Skeletal muscle tissue (tissue), 4 donors: ENCODE measurements around the gene TIMM13. TPM values are rescaled to one million over a fixed set of nuclear protein-coding genes. Genes with fewer than 3 reads are reported as not detected.
"Not testable (repeated sequence)": the region's sequence is repeated elsewhere in the genome, so short reads cannot be mapped to it uniquely, and the experiment has no call there.

Experiments used
- H3K27ac ChIP-seq: one replicate; pipeline ENCODE4 v1.7.0; 2013; ENCODE audit warnings: mild to moderate bottlenecking, low read depth, low read length, inconsistent platforms
- H3K27me3 ChIP-seq, 3 donors: one replicate each; pipeline ENCODE4 v1.7.0; 2013; ENCODE audit warnings: low read length in 3 of 3; ENCODE audit not compliant: control insufficient read depth in 3 of 3, insufficient read depth in 3 of 3
- H3K36me3 ChIP-seq, 3 donors: one replicate each; pipeline ENCODE4 v1.7.0; 2013; ENCODE audit warnings: low read length in 3 of 3; ENCODE audit not compliant: control insufficient read depth in 3 of 3, insufficient read depth in 3 of 3
- H3K4me1 ChIP-seq, 3 donors: one replicate each; pipeline ENCODE4 v1.7.0; 2013; ENCODE audit warnings: low read length in 3 of 3, mild to moderate bottlenecking in 3 of 3; ENCODE audit not compliant: control insufficient read depth in 3 of 3, insufficient read depth in 3 of 3
- H3K4me3 ChIP-seq, 3 donors: one replicate each; pipeline ENCODE4 v1.7.0; 2013; ENCODE audit warnings: low read length in 3 of 3
- H3K9ac ChIP-seq, 3 donors: one replicate each; pipeline ENCODE4 v1.7.0; 2013; ENCODE audit warnings: low read length in 3 of 3, mild to moderate bottlenecking in 3 of 3, moderate library complexity in 2 of 3, low read depth in 1 of 3
- H3K9me3 ChIP-seq, 3 donors: one replicate each; pipeline ENCODE4 v1.7.0; 2013; ENCODE audit warnings: low read length in 3 of 3; ENCODE audit not compliant: control insufficient read depth in 3 of 3
- total RNA-seq: library from RNA; depleted of rRNA; stranded (reverse); fragments of >200 nt; gene quantifications from one replicate; pipeline ENCODE4 v1.2.3, GENCODE V29; 2014
- donor health status: Osteomylitis.

The TIMM13 gene
- total RNA-seq, 1 donor from 2014 or later = 29.7 TPM

DNA sequence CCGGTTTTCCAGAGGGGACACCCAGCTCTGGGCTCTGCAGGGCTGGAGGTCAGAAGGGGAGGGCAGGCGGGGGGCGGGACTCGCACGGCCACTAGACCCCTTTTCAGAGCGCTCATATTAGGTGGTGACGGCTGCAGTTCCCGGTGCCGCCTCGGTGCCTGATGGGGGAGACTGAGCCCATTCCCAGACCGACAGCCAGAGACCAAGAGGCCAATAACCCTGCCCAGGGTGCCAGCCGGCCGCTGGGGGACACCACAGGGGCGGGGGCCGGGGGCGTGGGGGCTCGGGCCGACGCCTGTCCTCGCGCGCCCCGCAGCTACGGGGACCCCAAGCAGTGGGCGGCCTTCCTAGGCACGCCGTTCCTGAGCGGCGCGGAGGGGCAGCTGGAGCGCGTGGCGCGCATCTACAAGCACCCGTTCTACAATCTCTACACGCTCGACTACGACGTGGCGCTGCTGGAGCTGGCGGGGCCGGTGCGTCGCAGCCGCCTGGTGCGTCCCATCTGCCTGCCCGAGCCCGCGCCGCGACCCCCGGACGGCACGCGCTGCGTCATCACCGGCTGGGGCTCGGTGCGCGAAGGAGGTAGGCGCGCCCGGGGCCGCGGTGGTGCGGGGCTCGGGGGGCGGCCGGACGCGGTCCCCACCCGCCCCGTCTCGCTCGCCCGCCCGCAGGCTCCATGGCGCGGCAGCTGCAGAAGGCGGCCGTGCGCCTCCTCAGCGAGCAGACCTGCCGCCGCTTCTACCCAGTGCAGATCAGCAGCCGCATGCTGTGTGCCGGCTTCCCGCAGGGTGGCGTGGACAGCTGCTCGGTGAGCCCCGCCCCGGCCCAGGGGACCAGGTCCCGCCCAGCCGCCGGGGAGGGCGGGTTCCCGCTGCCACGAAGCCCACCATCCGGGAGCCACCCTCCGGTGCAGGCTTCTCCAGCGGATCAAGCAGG is 2.4 kb downstream of the TIMM13 start:
- Histone ChIP-seq H3K27ac (no peak overlapping the region), H3K9ac (peak overlapping the region in 1 of 3 donors; percentile 40), H3K4me3 (no peak overlapping the region)

DNA sequence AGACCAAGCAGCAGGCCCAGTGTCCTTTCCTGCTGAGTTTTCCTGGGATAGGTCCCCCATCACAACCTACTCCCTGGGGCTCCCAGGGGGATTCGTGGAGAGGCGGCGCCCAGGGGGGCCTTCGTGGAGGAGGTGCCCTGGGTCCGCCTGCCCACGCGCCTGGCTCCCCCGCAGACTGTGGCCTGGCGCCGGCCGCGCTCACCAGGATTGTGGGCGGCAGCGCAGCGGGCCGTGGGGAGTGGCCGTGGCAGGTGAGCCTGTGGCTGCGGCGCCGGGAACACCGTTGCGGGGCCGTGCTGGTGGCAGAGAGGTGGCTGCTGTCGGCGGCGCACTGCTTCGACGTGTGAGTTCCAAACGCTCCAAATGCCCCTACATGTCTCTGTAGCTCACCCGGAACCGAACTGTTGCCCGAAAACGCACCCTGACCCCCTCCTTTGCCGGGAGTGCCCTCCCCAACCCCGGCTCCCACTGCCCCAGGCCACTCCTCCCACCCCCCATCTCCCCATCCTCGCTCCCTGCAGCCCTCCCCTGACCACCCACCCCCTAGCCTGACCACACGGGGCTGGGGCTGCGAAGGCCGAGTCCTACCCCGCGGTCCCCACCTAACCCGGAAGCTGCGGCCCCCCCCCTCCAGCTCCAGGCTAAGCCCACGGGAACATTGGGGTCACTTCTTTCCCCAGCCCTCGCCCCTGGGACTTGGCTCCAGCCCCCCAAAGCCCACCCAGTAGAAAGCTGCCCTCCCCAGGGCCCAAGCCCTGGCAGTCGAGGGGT is 3.3 kb downstream of the TIMM13 start:
- Histone ChIP-seq H3K9me3 (no peaks in the 10 kb centered on the region), H3K36me3 (peaks cover 3 to 4% (median 4%) of the 10 kb centered on the region in 3 donors), H3K27ac (no peak overlapping the region), H3K9ac (no peak overlapping the region), H3K4me3 (no peak overlapping the region), H3K27me3 (no peaks in the 10 kb centered on the region), H3K4me1 (peaks cover 34 to 40% (median 35%) of the 10 kb centered on the region in 3 donors)

More for the DNA sequence above, 2.4 kb downstream of the TIMM13 start:
- Histone ChIP-seq H3K4me1 (peaks cover 34 to 40% (median 36%) of the 10 kb centered on the region in 3 donors), H3K27me3 (no peaks in the 10 kb centered on the region), H3K36me3 (peaks cover 3 to 4% (median 4%) of the 10 kb centered on the region in 3 donors), H3K9me3 (no peaks in the 10 kb centered on the region)

DNA sequence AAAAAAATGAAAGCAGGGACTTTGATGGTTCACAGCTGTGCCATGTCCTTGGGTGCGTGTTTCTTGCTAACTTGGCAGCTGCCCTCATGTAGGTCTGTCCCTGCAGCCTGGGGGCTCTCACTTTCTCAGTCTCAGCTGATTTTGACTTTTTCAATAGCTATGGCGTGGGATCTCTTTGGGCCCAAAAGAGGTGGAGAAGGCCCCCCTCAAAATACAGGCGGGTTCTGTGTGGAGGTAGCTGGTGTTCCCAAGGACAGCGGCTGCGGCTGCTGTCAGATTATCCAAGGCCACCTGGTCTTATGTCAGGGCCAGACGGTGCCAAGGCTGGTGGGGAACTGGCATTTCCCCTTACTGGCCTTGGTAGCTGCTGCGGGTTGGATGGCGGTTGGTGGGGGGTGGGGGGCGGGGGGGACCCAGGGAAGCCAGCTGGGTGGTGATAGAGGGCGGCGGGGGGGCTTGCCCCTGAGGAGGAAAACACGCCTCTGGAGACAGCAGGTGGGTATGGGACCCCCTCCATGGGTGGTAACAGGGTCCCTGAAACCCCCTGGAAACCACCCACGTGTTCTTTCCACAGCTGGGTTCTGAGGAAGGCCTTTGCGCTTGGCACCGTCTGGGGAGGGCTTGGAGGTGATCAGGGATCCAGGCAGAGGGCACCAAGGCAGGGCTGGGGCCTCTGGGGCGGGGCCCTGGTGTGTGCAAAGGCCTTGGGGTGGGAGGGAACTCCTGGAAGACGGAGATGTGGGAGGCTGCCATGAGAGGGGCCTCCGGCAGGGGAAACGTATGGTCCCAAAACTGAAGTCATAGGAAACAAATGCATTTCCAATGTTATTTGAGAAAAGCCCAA is 4.1 kb downstream of the TIMM13 start:
- H3K27me3 ChIP-seq = no peaks in the 10 kb centered on the region
- no peaks in the 10 kb centered on the region for H3K9me3 ChIP-seq
- peaks cover 27 to 34% (median 30%) of the 10 kb centered on the region in 3 donors for H3K4me1 ChIP-seq
- no peak overlapping the region for H3K4me3 ChIP-seq
- peaks cover 3 to 4% (median 4%) of the 10 kb centered on the region in 3 donors for H3K36me3 ChIP-seq
- H3K9ac ChIP-seq = no peak overlapping the region
- H3K27ac ChIP-seq = no peak overlapping the region

DNA sequence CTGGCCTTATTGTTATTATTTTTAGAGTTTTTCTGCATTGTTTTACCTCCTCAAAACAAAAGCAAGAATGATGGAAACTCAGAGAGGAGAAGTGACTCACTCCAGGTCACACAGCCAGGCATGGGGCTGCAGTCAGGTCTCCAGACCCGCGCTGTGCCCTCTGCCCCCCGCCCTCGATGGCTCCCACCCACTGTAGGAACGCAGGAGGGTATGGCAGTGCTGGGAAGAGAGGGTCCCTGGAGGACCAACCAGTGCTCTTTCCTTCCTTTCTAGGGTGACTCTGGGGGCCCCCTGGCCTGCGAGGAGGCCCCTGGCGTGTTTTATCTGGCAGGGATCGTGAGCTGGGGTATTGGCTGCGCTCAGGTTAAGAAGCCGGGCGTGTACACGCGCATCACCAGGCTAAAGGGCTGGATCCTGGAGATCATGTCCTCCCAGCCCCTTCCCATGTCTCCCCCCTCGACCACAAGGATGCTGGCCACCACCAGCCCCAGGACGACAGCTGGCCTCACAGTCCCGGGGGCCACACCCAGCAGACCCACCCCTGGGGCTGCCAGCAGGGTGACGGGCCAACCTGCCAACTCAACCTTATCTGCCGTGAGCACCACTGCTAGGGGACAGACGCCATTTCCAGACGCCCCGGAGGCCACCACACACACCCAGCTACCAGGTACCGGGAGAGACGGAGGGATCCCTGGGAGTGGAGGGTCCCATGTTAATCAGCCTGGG is 5.6 kb downstream of the TIMM13 start:
- no peak overlapping the region for H3K4me3 ChIP-seq
- H3K9me3 ChIP-seq = no peaks in the 10 kb centered on the region
- H3K36me3 ChIP-seq = peaks cover 3 to 7% (median 4%) of the 10 kb centered on the region in 3 donors
- no peaks in the 10 kb centered on the region for H3K27me3 ChIP-seq
- peaks cover 19 to 24% (median 21%) of the 10 kb centered on the region in 3 donors for H3K4me1 ChIP-seq
- no peak overlapping the region for H3K9ac ChIP-seq
- no peak overlapping the region for H3K27ac ChIP-seq

DNA sequence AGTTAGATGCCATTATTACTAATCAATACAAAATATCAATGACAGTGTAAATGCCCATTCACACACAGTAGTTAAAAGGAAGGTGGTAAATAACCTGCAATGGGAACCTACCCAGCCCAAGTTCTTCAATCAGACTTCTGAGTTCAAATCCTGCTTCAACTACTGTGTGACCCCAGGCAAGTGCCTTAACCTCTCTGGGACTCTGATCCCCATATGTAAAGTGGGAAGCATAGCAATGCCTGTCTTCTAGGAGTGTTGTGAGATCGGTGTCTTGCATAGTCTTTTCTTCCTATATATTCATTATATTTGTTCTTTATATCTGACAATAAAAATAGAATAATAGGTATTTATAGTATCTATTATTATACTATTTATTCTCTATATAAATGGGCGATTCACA is 6.9 kb downstream of the TIMM13 start:
- H3K9ac ChIP-seq = no peak overlapping the region
- H3K4me1 ChIP-seq = peaks cover 6 to 11% (median 9%) of the 10 kb centered on the region in 3 donors
- no peaks in the 10 kb centered on the region for H3K27me3 ChIP-seq
- H3K4me3 ChIP-seq = no peak overlapping the region
- peaks cover 0 to 7% (median 2%) of the 10 kb centered on the region in 3 donors for H3K36me3 ChIP-seq
- H3K27ac ChIP-seq = no peak overlapping the region
- H3K9me3 ChIP-seq = no peaks in the 10 kb centered on the region

DNA sequence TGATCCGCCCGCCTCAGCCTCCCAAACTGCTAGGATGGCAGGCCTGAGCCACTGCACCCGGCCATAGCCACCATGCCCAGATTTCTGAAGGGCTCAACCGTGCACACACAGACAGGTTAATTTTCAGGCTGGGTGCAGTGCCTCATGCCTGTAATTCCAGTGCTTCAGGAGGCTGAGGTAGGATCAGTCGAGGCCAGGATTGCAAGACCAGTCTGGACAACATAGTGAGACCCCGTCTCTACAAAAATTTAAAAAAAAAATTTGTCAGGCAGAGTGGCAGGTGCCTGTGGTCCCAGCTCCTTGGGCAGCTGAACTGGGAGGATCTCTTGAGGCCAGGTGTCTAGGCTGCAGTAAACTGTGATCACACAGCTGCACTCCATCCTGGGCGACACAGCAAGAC is 7.6 kb downstream of the TIMM13 start:
- H3K9me3 ChIP-seq = no peaks in the 10 kb centered on the region
- H3K27me3 ChIP-seq = no peaks in the 10 kb centered on the region
- H3K4me3 ChIP-seq = no peak overlapping the region
- H3K4me1 ChIP-seq = peaks cover 4 to 9% (median 7%) of the 10 kb centered on the region in 3 donors
- peaks cover 0 to 7% (median 2%) of the 10 kb centered on the region in 3 donors for H3K36me3 ChIP-seq
- no peak overlapping the region for H3K9ac ChIP-seq
- no peak overlapping the region for H3K27ac ChIP-seq

DNA sequence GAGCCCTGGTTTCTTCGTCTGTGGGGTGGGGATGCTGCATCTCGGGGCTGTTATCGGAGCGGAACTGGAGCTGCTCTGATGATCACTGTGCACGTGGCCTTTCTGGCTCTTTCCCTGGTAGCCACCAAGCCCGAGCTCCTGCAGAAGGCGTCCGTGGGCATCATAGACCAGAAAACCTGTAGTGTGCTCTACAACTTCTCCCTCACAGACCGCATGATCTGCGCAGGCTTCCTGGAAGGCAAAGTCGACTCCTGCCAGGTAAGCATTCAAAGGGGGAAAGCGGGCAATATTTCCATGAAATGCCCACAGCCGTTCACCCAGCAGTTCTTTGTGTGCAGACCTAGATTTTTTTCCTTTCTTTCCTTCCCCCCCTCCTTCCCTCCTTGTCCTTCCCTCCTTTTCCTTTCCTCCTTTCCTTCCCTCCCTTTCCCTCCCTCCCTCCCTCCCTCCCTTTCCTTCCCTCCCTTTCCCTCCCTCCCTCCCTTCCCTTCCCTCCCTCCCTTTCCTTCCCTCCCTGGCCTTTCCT is 9.4 kb downstream of the TIMM13 start:
- H3K27me3 ChIP-seq = no peaks in the 10 kb centered on the region
- H3K4me1 ChIP-seq = peaks cover 1 to 3% (median 2%) of the 10 kb centered on the region in 3 donors
- H3K27ac ChIP-seq = no peak overlapping the region
- peaks cover 0 to 7% (median 2%) of the 10 kb centered on the region in 3 donors for H3K36me3 ChIP-seq
- H3K9ac ChIP-seq = no peak overlapping the region
- H3K9me3 ChIP-seq = no peaks in the 10 kb centered on the region
- H3K4me3 ChIP-seq = no peak overlapping the region

DNA sequence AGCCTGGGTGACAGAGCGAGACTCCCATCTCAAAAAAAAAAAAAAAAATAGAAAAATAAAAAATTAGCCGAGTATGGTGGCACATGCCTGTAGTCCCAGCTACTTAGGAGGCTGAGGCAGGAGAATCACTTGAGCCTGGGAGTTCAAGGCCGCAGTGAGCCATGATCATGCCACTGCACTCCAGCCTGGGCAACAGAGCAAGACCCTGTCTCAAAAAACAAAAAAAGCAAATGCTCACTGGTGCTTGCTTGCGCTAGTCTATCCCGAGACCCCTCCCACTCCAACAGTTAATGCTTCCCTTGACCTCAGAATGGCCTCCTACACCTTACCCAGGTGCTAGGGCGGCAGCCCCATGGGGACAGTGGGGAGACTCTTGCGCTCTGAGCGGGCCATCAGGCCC is 9.9 kb downstream of the TIMM13 start:
- H3K9ac ChIP-seq, H3K4me1 ChIP-seq, H3K9me3 ChIP-seq, H3K4me3 ChIP-seq, H3K27me3 ChIP-seq, H3K36me3 ChIP-seq, H3K27ac ChIP-seq: not testable (repeated sequence)
